ENCODE results near the gene OTULIN.

Gene OTULIN

DNA sequence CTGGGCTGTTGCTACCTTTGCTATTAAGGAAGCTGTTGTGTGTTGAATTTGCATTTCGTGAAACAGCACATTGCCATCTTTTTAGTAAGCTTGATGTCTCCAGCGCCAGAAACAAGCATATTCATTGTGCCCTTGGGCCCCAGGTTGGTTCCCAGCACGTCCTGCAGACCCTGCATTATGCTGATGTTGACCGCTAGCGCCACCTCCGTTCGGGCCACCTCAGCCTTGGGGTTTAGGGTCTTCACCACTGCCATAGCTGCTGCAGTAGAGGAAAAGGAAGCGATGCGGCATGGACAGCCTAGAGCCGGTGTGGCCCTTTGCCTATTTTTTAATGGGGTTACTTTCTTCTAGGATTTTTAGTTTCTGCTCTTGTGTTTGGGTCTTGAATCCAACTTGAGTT is 23.8 kb upstream of the OTULIN start:
- TF ChIP-seq CTCF (IDR thresholded peaks at IDR 0.05; ENCODE audit: insufficient read depth, missing control alignments), result no peak
- DNase-seq (ENCODE audit: insufficient read length, low spot score) (no peak), FAIRE-seq (no peak)

- no peak for FAIRE-seq
- TF ChIP-seq CTCF (IDR thresholded peaks at IDR 0.05; ENCODE audit: insufficient read depth, missing control alignments), result no peak
- no peak for DNase-seq (ENCODE audit: insufficient read length, low spot score)
Measured at GRCh38 chr5:14644623-14645237, 19.8 kb upstream of the OTULIN start.

DNA sequence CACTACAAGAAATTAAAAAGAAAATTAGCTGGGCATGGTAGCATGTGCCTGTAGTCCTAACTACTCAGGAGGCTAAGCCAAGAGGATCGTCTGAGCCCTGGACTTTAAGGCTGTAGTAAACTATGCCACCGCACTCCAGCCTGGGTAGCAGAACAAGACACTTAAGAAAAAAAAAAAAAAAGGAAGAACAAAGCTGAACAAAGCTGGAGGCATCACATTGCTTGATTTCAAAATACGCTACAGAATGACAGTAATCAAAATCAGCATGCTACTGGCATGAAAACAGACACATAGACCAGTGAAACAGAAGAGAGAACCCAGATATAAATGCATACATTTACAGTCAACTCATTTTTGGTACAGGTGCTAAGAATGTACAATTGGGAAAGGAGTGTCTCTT is 14.5 kb upstream of the OTULIN start:
- no peak for TF ChIP-seq CTCF (IDR thresholded peaks at IDR 0.05; ENCODE audit: insufficient read depth, missing control alignments)
- FAIRE-seq (no peak), DNase-seq (ENCODE audit: insufficient read length, low spot score) (no peak)

- no peak for FAIRE-seq
- DNase-seq (ENCODE audit: insufficient read length, low spot score), result no peak
- no peak for TF ChIP-seq CTCF (IDR thresholded peaks at IDR 0.05; ENCODE audit: insufficient read depth, missing control alignments)
Measured at GRCh38 chr5:14655146-14655741, 9.3 kb upstream of the OTULIN start.

- FAIRE-seq (no peak), DNase-seq (ENCODE audit: insufficient read length, low spot score) (no peak)
- TF ChIP-seq CTCF (IDR thresholded peaks at IDR 0.05; ENCODE audit: insufficient read depth, missing control alignments), result no peak
Measured at GRCh38 chr5:14656898-14657297, 7.6 kb upstream of the OTULIN start.

- no peak for DNase-seq (ENCODE audit: insufficient read length, low spot score)
- no peak for FAIRE-seq
Measured at GRCh38 chr5:14659821-14660607, 4.5 kb upstream of the OTULIN start.

More at GRCh38 chr5:14659821-14660607, 4.5 kb upstream of the OTULIN start:
- no peak for TF ChIP-seq CTCF (IDR thresholded peaks at IDR 0.05; ENCODE audit: insufficient read depth, missing control alignments)

Measured in D721Med (cell line).